ENCODE data around the gene MACROH2A2. TPM values are rescaled to one million over a fixed set of nuclear protein-coding genes. Genes with fewer than 3 reads are reported as not detected.
A peak's percentile ranks its signal among the peaks of the same experiment; 100 is the strongest.

MACROH2A2 gene
- total and polyA plus RNA-seq, 2 of the 13 experiments (the other 11 are each of a cell fraction or from before 2014, with no cell fraction given): 9.8 to 43.1 TPM

GRCh38 chr10:70126700-70127395 is 74.2 kb downstream of the MACROH2A2 start:
- in situ Hi-C loops (cut with HindIII; ENCODE audit: extremely low pct_ligation_motif_present, low pct_unique_long_range_greater_than_20kb): no loop called here
- Histone ChIP-seq H3K79me2 (ENCODE audit: insufficient read depth, low read length) (peaks cover 49% of the 10 kb centered on the region), H3K36me3 (replicated peaks in 1 of 2; ENCODE audit: control insufficient read depth in 1 of 2, insufficient read depth in 2 of 2, low read length in 2 of 2) (peaks cover 6 to 34% of the 10 kb centered on the region in 2 experiments; a peak in 4 of 5 replicates), H3K9me3 (ENCODE audit: low read length) (no peaks in the 10 kb centered on the region), H4K20me1 (ENCODE audit: insufficient read depth, low read length) (peaks cover 7% of the 10 kb centered on the region; the same call in 1 of the 2 replicates), H2AFZ (ENCODE audit: low read length) (no peak overlapping the region), H3K4me2 (ENCODE audit: low read depth, low read length) (no peak overlapping the region), H3K27me3 (ENCODE audit: control insufficient read depth in 1 of 2, insufficient read depth in 2 of 2, low read length in 2 of 2) (no peaks in the 10 kb centered on the region; a peak in 1 of 5 replicates), H3K4me3 (replicated peaks in 1 of 3; ENCODE audit: insufficient read depth in 1 of 3, low read depth in 2 of 3, low read length in 3 of 3) (no peak overlapping the region), H3K27ac (ENCODE audit: extremely low read length, insufficient read depth, low read length) (no peak overlapping the region), H3K4me1 (ENCODE audit: insufficient read depth, low read length) (peaks cover 44% of the 10 kb centered on the region), H3K9ac (ENCODE audit: insufficient read depth, low read depth, low read length) (no peak overlapping the region)
- peak; percentile 83 for TF ChIP-seq ZNF629 (CRISPR knock-in tag; conservative IDR thresholded peaks at IDR 0.05)
- peak; percentile 74 for TF ChIP-seq AGO2 (optimal IDR thresholded peaks at IDR 0.05; ENCODE audit: low read depth, low read length)
- TF ChIP-seq POLR2G (IDR thresholded peaks at IDR 0.05; ENCODE audit: low read depth, low read length): 0 out of 2 replicates have a peak, but pooled peaks have one; percentile 31
- TF ChIP-seq ZNF530 (CRISPR knock-in tag; IDR thresholded peaks at IDR 0.05; ENCODE audit: low read depth): no peak
- no peak for TF ChIP-seq CENPX (CRISPR knock-in tag; IDR thresholded peaks at IDR 0.05)
- intact Hi-C loops (cut with micrococcal nuclease; ENCODE audit: unreplicated experiment): no loop called here
- DNase-seq (ENCODE audit: low spot score): no peak
- no TSS peak for BruUV-seq (replicated peaks)
- no peak for FAIRE-seq
- ChIA-PET CTCF (ENCODE audit: low intra/inter-chr PET ratio, low total read pairs) (no interaction called here), POLR2A (interaction anchor here (1.1 to 10.3 kb wide), 3 partner anchors 11 to 20 kb away, joined by 6 to 109 read pairs (median 10); partner anchors contain the start of gene TYSND1)
- no peak for ATAC-seq
- WGBS (ENCODE audit: low lambda C conversion rate): 96% methylated on average over 11 of the region's 15 CpGs

GRCh38 chr10:70130878-70131559 is 78.4 kb downstream of the MACROH2A2 start:
- ATAC-seq (peak; percentile 63), FAIRE-seq (peak; percentile 93), DNase-seq (ENCODE audit: low spot score) (peak; percentile 90)
- H3K79me2 ChIP-seq (ENCODE audit: insufficient read depth, low read length): peaks cover 52% of the 10 kb centered on the region
- peak overlapping the region; percentile 90 for H3K9ac ChIP-seq (ENCODE audit: insufficient read depth, low read depth, low read length)
- in situ Hi-C loops (cut with HindIII; ENCODE audit: extremely low pct_ligation_motif_present, low pct_unique_long_range_greater_than_20kb) (no loop called here), intact Hi-C loops (cut with micrococcal nuclease; ENCODE audit: unreplicated experiment) (no loop called here)
- H3K36me3 ChIP-seq (replicated peaks in 1 of 2; ENCODE audit: control insufficient read depth in 1 of 2, insufficient read depth in 2 of 2, low read length in 2 of 2): peaks cover 2 to 16% of the 10 kb centered on the region in 2 experiments; a peak in 3 of 5 replicates
- no peak overlapping the region for H2AFZ ChIP-seq (ENCODE audit: low read length)
- H3K27me3 ChIP-seq (ENCODE audit: control insufficient read depth in 1 of 2, insufficient read depth in 2 of 2, low read length in 2 of 2): no peaks in the 10 kb centered on the region; a peak in 1 of 5 replicates
- peak overlapping the region; percentile 77 to 97 (median 94) for H3K4me3 ChIP-seq (replicated peaks in 1 of 3; ENCODE audit: insufficient read depth in 1 of 3, low read depth in 2 of 3, low read length in 3 of 3)
- H3K4me1 ChIP-seq (ENCODE audit: insufficient read depth, low read length): peaks cover 52% of the 10 kb centered on the region
- ChIA-PET POLR2A (interaction anchor here (0.7 to 10.3 kb wide), 14 partner anchors 13 to 1212 kb away, joined by 3 to 109 read pairs (median 4); partner anchors contain the start of genes MACROH2A2, PPA1, SAR1A and TYSND1), CTCF (ENCODE audit: low intra/inter-chr PET ratio, low total read pairs) (no interaction called here)
- H4K20me1 ChIP-seq (ENCODE audit: insufficient read depth, low read length): peaks cover 7% of the 10 kb centered on the region; the same call in 1 of the 2 replicates
- peak overlapping the region; percentile 99 for H3K4me2 ChIP-seq (ENCODE audit: low read depth, low read length)
- H3K27ac ChIP-seq (ENCODE audit: extremely low read length, insufficient read depth, low read length): peak overlapping the region; percentile 97
- no TSS peak for BruUV-seq (replicated peaks)
- H3K9me3 ChIP-seq (ENCODE audit: low read length): no peaks in the 10 kb centered on the region
- 3% methylated on average over 6 of the region's 10 CpGs for WGBS (ENCODE audit: low lambda C conversion rate)
- no peak for TF ChIP-seq ZNF350 (CRISPR knock-in tag; IDR thresholded peaks at IDR 0.05; ENCODE audit: borderline replicate concordance, low read depth)
- TF ChIP-seq CREB1 (IDR thresholded peaks at IDR 0.05): 0 out of 2 replicates have a peak, but pooled peaks have one; percentile 9
- 0 out of 2 replicates have a peak, but pooled peaks have one; percentile 24 for TF ChIP-seq CREB1 (CRISPR knock-in tag; IDR thresholded peaks at IDR 0.05)
- peak; percentile 29 for TF ChIP-seq MED8 (CRISPR knock-in tag; IDR thresholded peaks at IDR 0.05; ENCODE audit: insufficient replicate concordance)
- TF ChIP-seq SKIL (CRISPR knock-in tag; IDR thresholded peaks at IDR 0.05; ENCODE audit: borderline replicate concordance): no peak
- TF ChIP-seq ISL2 (CRISPR knock-in tag; IDR thresholded peaks at IDR 0.05): peak; percentile 72
